OCI-LY3 (cell line): ENCODE data around the gene CACNA1C.

ENCODE experiments used
- H2AFZ ChIP-seq: fragments of 200-600, 300-600 bp; shearing (Covaris generic); 2 replicates; pipeline ENCODE4 v1.6.0; 2014; ENCODE audit warnings: antibody characterized with exemption, low read depth, low read length
- H3K27ac ChIP-seq: fragments of 200-600, 300-600 bp; sonication (generic); 2 replicates; pipeline ENCODE4 v1.5.1; 2014; ENCODE audit warnings: mild to moderate bottlenecking, low read length, moderate library complexity, mixed read lengths
- H3K27me3 ChIP-seq: fragments of 200-600, 300-600 bp; sonication (generic); 2 replicates; pipeline ENCODE4 v1.6.1; 2014; ENCODE audit warnings: low read depth, low read length, mixed read lengths
- H3K36me3 ChIP-seq: fragments of 200-600, 300-600 bp; sonication (generic); replicated peaks from 2 replicates; pipeline ENCODE3; 2014; ENCODE audit warnings: low read depth, low read length, mixed read lengths
- H3K4me1 ChIP-seq: fragments of 300-600, 200-600 bp; sonication (generic); 2 replicates; pipeline ENCODE4 v1.6.1; 2014; ENCODE audit warnings: low read length, mixed read lengths
- H3K4me2 ChIP-seq: fragments of 200-600, 300-600 bp; sonication (generic); 2 replicates; pipeline ENCODE4 v1.6.1; 2014; ENCODE audit warnings: low read length, mixed read lengths
- H3K4me3 ChIP-seq: fragments of 300-600, 200-600 bp; sonication (generic); 2 replicates; pipeline ENCODE4 v1.5.1; 2014; ENCODE audit warnings: antibody characterized with exemption, mild to moderate bottlenecking, low read length, moderate library complexity
- H3K79me2 ChIP-seq: fragments of 300-600, 200-600 bp; shearing (Covaris generic); 2 replicates; pipeline ENCODE4 v1.6.1; 2014; ENCODE audit warnings: mild to moderate bottlenecking, low read length, mixed read lengths
- H3K9ac ChIP-seq: fragments of 300-600, 200-600 bp; shearing (Covaris generic); 2 replicates; pipeline ENCODE4 v1.6.0; 2014; ENCODE audit warnings: mild to moderate bottlenecking, low read length, moderate library complexity
- H3K9me3 ChIP-seq: fragments of 200-600, 300-600 bp; shearing (Covaris generic); 2 replicates; pipeline ENCODE4 v1.6.1; 2014; ENCODE audit warnings: low read length, mixed read lengths; ENCODE audit not compliant: insufficient read depth
- H4K20me1 ChIP-seq: fragments of 200-600, 300-600 bp; sonication (generic); 2 replicates; pipeline ENCODE4 v1.6.1; 2016; ENCODE audit warnings: low read length, mixed read lengths; ENCODE audit not compliant: insufficient read depth
- EZH2phosphoT487 ChIP-seq: fragments of 200-600 bp; shearing (Covaris generic); IDR thresholded peaks from 2 replicates; pipeline ENCODE4 v1.6.1; 2018; ENCODE audit warnings: antibody characterized with exemption, mixed run types, low read depth
- TF ChIP-seq, protein P1 (sequence below): fragments of 200-600, 300-600 bp; sonication (generic); IDR thresholded peaks from 2 replicates; pipeline ENCODE4 v1.5.1; 2014; ENCODE audit warnings: antibody characterized with exemption, low read length, low read depth

Gene CACNA1C

GRCh38 chr12:2214411-2214810, 161.6 kb downstream of the CACNA1C start:
- TF ChIP-seq EZH2phosphoT487 = no peak
- TF ChIP-seq, protein P1, sequence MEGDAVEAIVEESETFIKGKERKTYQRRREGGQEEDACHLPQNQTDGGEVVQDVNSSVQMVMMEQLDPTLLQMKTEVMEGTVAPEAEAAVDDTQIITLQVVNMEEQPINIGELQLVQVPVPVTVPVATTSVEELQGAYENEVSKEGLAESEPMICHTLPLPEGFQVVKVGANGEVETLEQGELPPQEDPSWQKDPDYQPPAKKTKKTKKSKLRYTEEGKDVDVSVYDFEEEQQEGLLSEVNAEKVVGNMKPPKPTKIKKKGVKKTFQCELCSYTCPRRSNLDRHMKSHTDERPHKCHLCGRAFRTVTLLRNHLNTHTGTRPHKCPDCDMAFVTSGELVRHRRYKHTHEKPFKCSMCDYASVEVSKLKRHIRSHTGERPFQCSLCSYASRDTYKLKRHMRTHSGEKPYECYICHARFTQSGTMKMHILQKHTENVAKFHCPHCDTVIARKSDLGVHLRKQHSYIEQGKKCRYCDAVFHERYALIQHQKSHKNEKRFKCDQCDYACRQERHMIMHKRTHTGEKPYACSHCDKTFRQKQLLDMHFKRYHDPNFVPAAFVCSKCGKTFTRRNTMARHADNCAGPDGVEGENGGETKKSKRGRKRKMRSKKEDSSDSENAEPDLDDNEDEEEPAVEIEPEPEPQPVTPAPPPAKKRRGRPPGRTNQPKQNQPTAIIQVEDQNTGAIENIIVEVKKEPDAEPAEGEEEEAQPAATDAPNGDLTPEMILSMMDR = no peak
- H3K4me3 ChIP-seq = no peak overlapping the region

GRCh38 chr12:2215709-2216560, 163.1 kb downstream of the CACNA1C start:
- Histone ChIP-seq H3K4me2 (no peak overlapping the region), H3K4me1 (0 out of 2 replicates have a peak, but pooled peaks cover 6% of the 10 kb centered on the region), H3K4me3 (no peak overlapping the region), H3K9ac (no peak overlapping the region), H3K27ac (no peak overlapping the region), H2AFZ (no peak overlapping the region), H3K79me2 (no peaks in the 10 kb centered on the region), H3K9me3 (no peaks in the 10 kb centered on the region), H4K20me1 (no peaks in the 10 kb centered on the region), H3K36me3 (no peaks in the 10 kb centered on the region), H3K27me3 (peaks cover 10% of the 10 kb centered on the region; the same call in 1 of the 2 replicates)
- TF ChIP-seq EZH2phosphoT487 = no peak
- TF ChIP-seq, protein P1 = no peak

More at GRCh38 chr12:2214411-2214810, 161.6 kb downstream of the CACNA1C start:
- Histone ChIP-seq H3K9ac (no peak overlapping the region), H3K79me2 (no peaks in the 10 kb centered on the region), H3K9me3 (no peaks in the 10 kb centered on the region), H3K4me1 (0 out of 2 replicates have a peak, but pooled peaks cover 6% of the 10 kb centered on the region), H3K27ac (no peak overlapping the region), H3K36me3 (no peaks in the 10 kb centered on the region), H3K27me3 (peaks cover 20% of the 10 kb centered on the region), H4K20me1 (no peaks in the 10 kb centered on the region), H2AFZ (no peak overlapping the region), H3K4me2 (no peak overlapping the region)

GRCh38 chr12:2218706-2219105, 165.9 kb downstream of the CACNA1C start:
- Histone ChIP-seq H3K79me2 (no peaks in the 10 kb centered on the region), H3K27ac (no peak overlapping the region), H3K36me3 (no peaks in the 10 kb centered on the region), H4K20me1 (no peaks in the 10 kb centered on the region), H3K4me3 (no peak overlapping the region), H3K4me1 (no peaks in the 10 kb centered on the region), H3K4me2 (no peak overlapping the region), H3K9ac (no peak overlapping the region), H3K27me3 (peaks cover 10% of the 10 kb centered on the region), H3K9me3 (no peaks in the 10 kb centered on the region), H2AFZ (no peak overlapping the region)
- no peak for TF ChIP-seq EZH2phosphoT487

DNA sequence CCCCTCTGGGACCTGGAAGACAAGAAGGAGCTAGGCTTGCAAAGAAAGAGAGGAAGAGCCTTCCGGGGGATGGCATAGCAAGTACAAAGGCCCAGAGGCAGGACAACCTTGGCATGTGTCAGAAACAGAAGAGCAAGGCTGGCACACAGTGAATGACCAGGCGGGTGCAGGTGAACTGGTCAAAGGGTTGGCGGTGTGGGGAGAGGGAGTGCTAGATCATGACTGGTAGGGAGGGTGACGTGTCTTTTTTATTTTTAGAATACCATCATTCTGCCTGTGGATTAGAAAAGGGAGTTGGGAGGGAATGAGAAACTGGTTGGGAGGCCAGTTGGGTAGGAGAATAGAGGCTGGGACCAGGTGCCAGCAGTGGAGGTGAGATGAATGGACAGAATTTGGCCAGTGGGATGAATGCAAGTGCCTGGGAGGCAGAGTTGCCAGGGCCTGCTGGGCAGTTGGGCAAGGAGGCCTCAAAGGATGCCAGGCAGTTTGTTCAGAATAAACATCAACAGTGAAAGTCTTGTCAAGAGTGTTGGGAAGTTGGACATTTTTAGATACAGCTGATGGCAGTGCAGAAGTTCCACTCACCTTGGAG, 168.3 kb downstream of the CACNA1C start:
- Histone ChIP-seq H3K4me2 (no peak overlapping the region), H3K9me3 (no peaks in the 10 kb centered on the region), H3K79me2 (no peaks in the 10 kb centered on the region), H3K9ac (no peak overlapping the region), H2AFZ (no peak overlapping the region), H4K20me1 (no peaks in the 10 kb centered on the region), H3K27ac (no peak overlapping the region), H3K27me3 (peaks cover 10% of the 10 kb centered on the region), H3K4me3 (no peak overlapping the region), H3K4me1 (0 out of 2 replicates have a peak, but pooled peaks cover 7% of the 10 kb centered on the region), H3K36me3 (no peaks in the 10 kb centered on the region)
- TF ChIP-seq, protein P1 = no peak
- TF ChIP-seq EZH2phosphoT487 = no peak
